H9 (cell line): ENCODE results near the gene BTN3A1. TPM values are rescaled to one million over a fixed set of nuclear protein-coding genes. Genes with fewer than 3 reads are reported as not detected.
"Not testable (repeated sequence)": the region's sequence is repeated elsewhere in the genome, so short reads cannot be mapped to it uniquely, and the experiment has no call there.

Source experiments
- DNase-seq: peaks from one replicate; pipeline ENCODE4 v3.0.0-alpha.2; 2017
- H2AFZ ChIP-seq: one replicate; pipeline ENCODE4 v1.6.1; 2013; ENCODE audit warnings: mild to moderate bottlenecking, low read length, control low read depth, moderate library complexity
- H2AK5ac ChIP-seq: 2 replicates; pipeline ENCODE4 v1.6.1; 2013; ENCODE audit warnings: low read length, control low read depth, mixed read lengths; ENCODE audit not compliant: insufficient read length
- H2BK120ac ChIP-seq: one replicate; pipeline ENCODE4 v1.6.1; 2013; ENCODE audit warnings: low read depth, mild to moderate bottlenecking, low read length, control low read depth, inconsistent platforms; ENCODE audit not compliant: poor library complexity, severe bottlenecking
- H2BK12ac ChIP-seq: 2 replicates; pipeline ENCODE4 v1.6.1; 2013; ENCODE audit warnings: low read length, control low read depth, mixed read lengths, low read depth; ENCODE audit not compliant: insufficient read length
- H2BK15ac ChIP-seq: 2 replicates; pipeline ENCODE4 v1.6.1; 2013; ENCODE audit warnings: low read depth, low read length, control low read depth
- H2BK20ac ChIP-seq: one replicate; pipeline ENCODE4 v1.6.1; 2013; ENCODE audit warnings: low read depth, mild to moderate bottlenecking, low read length, control low read depth, inconsistent platforms; ENCODE audit not compliant: poor library complexity, severe bottlenecking
- H2BK5ac ChIP-seq: 2 replicates; pipeline ENCODE4 v1.6.1; 2013; ENCODE audit warnings: low read length, control low read depth, mixed read lengths; ENCODE audit not compliant: insufficient read length
- H3K14ac ChIP-seq: 2 replicates; pipeline ENCODE4 v1.6.1; 2013; ENCODE audit warnings: low read length, control low read depth; ENCODE audit not compliant: insufficient read depth
- H3K18ac ChIP-seq: 2 replicates; pipeline ENCODE4 v1.6.1; 2013; ENCODE audit warnings: low read depth, mild to moderate bottlenecking, mixed read lengths, low read length, control low read depth; ENCODE audit not compliant: insufficient read length
- H3K23ac ChIP-seq: 2 replicates; pipeline ENCODE4 v1.6.1; 2013; ENCODE audit warnings: low read length, control low read depth, mixed read lengths, low read depth; ENCODE audit not compliant: insufficient read length
- H3K23me2 ChIP-seq: 2 replicates; pipeline ENCODE4 v1.6.1; 2013; ENCODE audit warnings: low read depth, mild to moderate bottlenecking, mixed read lengths, low read length, control low read depth; ENCODE audit not compliant: insufficient read length, poor library complexity, severe bottlenecking
- H3K27ac ChIP-seq: 2 replicates; pipeline ENCODE4 v1.5.1; 2013; ENCODE audit warnings: low read length, control low read depth, mixed read lengths, low read depth; ENCODE audit not compliant: insufficient read length
- H3K27me3 ChIP-seq: 2 replicates; pipeline ENCODE4 v1.6.1; 2013; ENCODE audit warnings: low read length, control low read depth, inconsistent platforms; ENCODE audit not compliant: insufficient read depth
- H3K4ac ChIP-seq: 2 replicates; pipeline ENCODE4 v1.6.1; 2013; ENCODE audit warnings: low read depth, mild to moderate bottlenecking, control low read depth, inconsistent platforms, low read length, moderate library complexity
- H3K4me1 ChIP-seq: 2 replicates; pipeline ENCODE4 v1.6.1; 2013; ENCODE audit warnings: low read length, control low read depth, inconsistent platforms; ENCODE audit not compliant: insufficient read depth
- H3K4me2 ChIP-seq: 2 replicates; pipeline ENCODE4 v1.6.1; 2013; ENCODE audit warnings: low read length, control low read depth, mixed read lengths; ENCODE audit not compliant: insufficient read length, insufficient read depth
- H3K56ac ChIP-seq: 2 replicates; pipeline ENCODE4 v1.6.1; 2013; ENCODE audit warnings: low read depth, mild to moderate bottlenecking, mixed read lengths, low read length, control low read depth; ENCODE audit not compliant: insufficient read length
- H3K79me1 ChIP-seq: 2 replicates; pipeline ENCODE4 v1.6.1; 2013; ENCODE audit warnings: low read depth, mild to moderate bottlenecking, moderate library complexity, low read length, control low read depth, inconsistent platforms; ENCODE audit not compliant: insufficient read depth, poor library complexity, severe bottlenecking
- H3K79me2 ChIP-seq: 2 replicates; pipeline ENCODE4 v1.6.1; 2013; ENCODE audit warnings: low read length, control low read depth, inconsistent platforms; ENCODE audit not compliant: insufficient read depth
- H3K9ac ChIP-seq: 2 replicates; pipeline ENCODE4 v1.6.1; 2013; ENCODE audit warnings: low read length, control low read depth, mixed read lengths; ENCODE audit not compliant: insufficient read length; ENCODE audit errors: extremely low read depth
- H3K9me3 ChIP-seq: one replicate; pipeline ENCODE4 v1.6.1; 2013; ENCODE audit warnings: low read depth, low read length, inconsistent platforms; ENCODE audit not compliant: control insufficient read depth
- H3T11ph ChIP-seq: one replicate; pipeline ENCODE4 v1.6.1; 2013; ENCODE audit warnings: mild to moderate bottlenecking, low read length, control low read depth, inconsistent platforms
- H4K20me1 ChIP-seq: one replicate; pipeline ENCODE4 v1.6.1; 2013; ENCODE audit not compliant: control insufficient read depth, insufficient read length, insufficient read depth
- H4K5ac ChIP-seq: 2 replicates; pipeline ENCODE4 v1.6.1; 2013; ENCODE audit warnings: low read depth, mild to moderate bottlenecking, mixed read lengths, low read length, control low read depth; ENCODE audit not compliant: insufficient read length
- H4K8ac ChIP-seq: replicated peaks from 2 replicates; pipeline ENCODE4 v1.6.1; 2013; ENCODE audit warnings: low read length, control low read depth, mixed read lengths, low read depth; ENCODE audit not compliant: insufficient read length
- H4K91ac ChIP-seq: 2 replicates; pipeline ENCODE4 v1.6.1; 2013; ENCODE audit warnings: low read depth, mild to moderate bottlenecking, moderate library complexity, mixed read lengths, low read length, control low read depth; ENCODE audit not compliant: insufficient read length
- H3K27ac Mint-ChIP-seq, 3 experiments: 2 replicates in 2 of 3; 3 replicates in 1 of 3; pipeline ENCODE4 v1.8.0; 2020 to 2021; ENCODE audit warnings: mixed read lengths in 3 of 3, mild to moderate bottlenecking in 1 of 3, moderate library complexity in 1 of 3
- H3K27me3 Mint-ChIP-seq: 2 replicates; pipeline ENCODE4 v1.8.0; 2021; ENCODE audit warnings: low read depth, mild to moderate bottlenecking, moderate library complexity, mixed read lengths
- H3K36me3 Mint-ChIP-seq, 3 experiments: 2 replicates in 2 of 3; 3 replicates in 1 of 3; pipeline ENCODE4 v1.8.0; 2020 to 2021; ENCODE audit warnings: low read depth in 3 of 3, mixed read lengths in 3 of 3; ENCODE audit not compliant: insufficient read depth in 1 of 3
- H3K4me1 Mint-ChIP-seq, 2 experiments: 2 replicates each; pipeline ENCODE4 v1.8.0; 2020; ENCODE audit warnings: mixed read lengths in 2 of 2
- H3K4me3 Mint-ChIP-seq, 2 experiments: 2 replicates in 1 of 2; 3 replicates in 1 of 2; pipeline ENCODE4 v1.8.0; 2020 to 2021; ENCODE audit warnings: mild to moderate bottlenecking in 2 of 2, mixed read lengths in 2 of 2, moderate library complexity in 1 of 2
- H3K9me3 Mint-ChIP-seq, 2 experiments: 2 replicates in 1 of 2; 3 replicates in 1 of 2; pipeline ENCODE4 v1.8.0; 2020; ENCODE audit warnings: mild to moderate bottlenecking in 2 of 2, mixed read lengths in 2 of 2, moderate library complexity in 1 of 2
- WGBS: extraction: QIAGEN DNeasy Blood & Tissue Kit; methylation state at CpG from one replicate; pipeline ENCODE4 v1.1.7; 2013; ENCODE audit warnings: missing lambda C conversion rate, low lambda C conversion rate, mixed read lengths; ENCODE audit not compliant: insufficient read length; ENCODE audit errors: extremely low coverage; 5-methylcytosine and 5-hydroxymethylcytosine counted together
- total RNA-seq: library from RNA; stranded (reverse); gene quantifications from 2 replicates; pipeline ENCODE4 v1.2.1, GENCODE V29; 2021
- TF ChIP-seq, protein P1 (sequence below): fragments of 200-600 bp; sonication (generic); conservative IDR thresholded peaks from 3 replicates; pipeline ENCODE4 v1.8.0; 2021; ENCODE audit warnings: antibody characterized with exemption, mild to moderate bottlenecking

Gene BTN3A1
- total RNA-seq, 1 experiment from 2014 or later = 2.5 TPM

DNA sequence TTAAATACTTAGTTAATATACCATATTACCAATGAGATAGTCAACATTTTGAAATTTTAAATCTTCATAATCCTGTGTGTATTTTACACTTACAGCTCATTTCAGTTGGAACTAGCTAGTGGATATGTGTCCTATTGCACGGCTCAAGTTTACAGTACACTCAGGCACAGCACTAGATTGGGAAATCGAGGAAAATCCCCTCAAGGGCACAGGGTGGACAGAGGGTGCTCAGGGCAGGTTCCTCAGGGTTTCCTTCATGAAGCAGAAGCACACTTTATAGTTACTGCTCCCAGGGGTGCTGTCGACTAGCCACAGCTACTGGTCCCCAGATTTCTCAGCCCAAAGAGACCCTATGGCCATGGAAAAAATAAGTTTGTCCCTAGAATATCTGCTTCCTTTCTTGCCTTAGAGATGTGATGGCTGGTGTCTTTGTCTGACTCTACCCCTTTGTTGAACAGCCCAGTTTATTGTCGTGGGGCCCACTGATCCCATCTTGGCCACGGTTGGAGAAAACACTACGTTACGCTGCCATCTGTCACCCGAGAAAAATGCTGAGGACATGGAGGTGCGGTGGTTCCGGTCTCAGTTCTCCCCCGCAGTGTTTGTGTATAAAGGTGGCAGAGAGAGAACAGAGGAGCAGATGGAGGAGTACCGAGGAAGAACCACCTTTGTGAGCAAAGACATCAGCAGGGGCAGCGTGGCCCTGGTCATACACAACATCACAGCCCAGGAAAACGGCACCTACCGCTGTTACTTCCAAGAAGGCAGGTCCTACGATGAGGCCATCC, 57.1 kb downstream of the BTN3A1 start:
- peaks cover 15 to 19% of the 10 kb centered on the region in 2 experiments for H3K4me1 Mint-ChIP-seq

DNA sequence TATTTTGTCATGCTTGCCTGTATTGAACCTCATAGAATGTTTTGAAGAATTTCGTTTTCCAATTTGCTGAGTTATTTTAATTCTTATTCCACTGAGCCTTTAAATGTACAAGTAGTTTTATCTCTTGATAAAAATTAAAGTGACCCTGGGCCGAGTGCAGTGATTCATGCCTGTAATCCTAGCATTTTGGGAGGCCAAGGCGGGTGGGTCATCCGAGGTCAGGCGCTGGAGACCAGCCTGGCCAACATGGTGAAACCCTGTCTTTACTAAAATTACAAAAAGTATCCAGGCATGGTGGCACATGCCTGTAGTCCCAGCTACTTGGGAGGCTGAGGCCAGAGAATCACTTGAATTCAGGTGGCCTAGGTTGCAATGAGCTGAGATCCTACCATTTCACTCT, 59.3 kb downstream of the BTN3A1 start:
- not testable (repeated sequence) for H3K27me3 ChIP-seq, H3K27ac ChIP-seq, H2BK12ac ChIP-seq, H4K20me1 ChIP-seq, DNase-seq, H2BK20ac ChIP-seq, H3K4me1 ChIP-seq, H2BK5ac ChIP-seq, H3K23me2 ChIP-seq, H4K8ac ChIP-seq, H3K27ac Mint-ChIP-seq, H3K9me3 ChIP-seq, H3K9me3 Mint-ChIP-seq, H4K5ac ChIP-seq, H3K18ac ChIP-seq, H3K79me1 ChIP-seq, H3K9ac ChIP-seq, H3K14ac ChIP-seq, H3K4me3 Mint-ChIP-seq, H3K23ac ChIP-seq, H3K4ac ChIP-seq, H2BK120ac ChIP-seq, H2BK15ac ChIP-seq, H3T11ph ChIP-seq, H2AK5ac ChIP-seq, H4K91ac ChIP-seq, H3K4me2 ChIP-seq, H3K56ac ChIP-seq, H2AFZ ChIP-seq, H3K27me3 Mint-ChIP-seq, H3K79me2 ChIP-seq
- H3K4me1 Mint-ChIP-seq = peaks cover 15 to 19% of the 10 kb centered on the region in 2 experiments
- H3K36me3 Mint-ChIP-seq = peaks cover 51 to 68% (median 66%) of the 10 kb centered on the region in 3 experiments
- no CpG with 5 or more reads among the region's 5 CpGs for whole genome bisulfite sequencing

More for the DNA sequence above, 57.1 kb downstream of the BTN3A1 start:
- H3K18ac ChIP-seq = no peak overlapping the region
- peaks cover 4% of the 10 kb centered on the region for H3K23me2 ChIP-seq
- Mint-ChIP-seq H3K36me3 (peaks cover 38 to 47% (median 46%) of the 10 kb centered on the region in 3 experiments), H3K27me3 (no peaks in the 10 kb centered on the region), H3K4me3 (peak overlapping the region; percentile 27 to 46), H3K27ac (peak overlapping the region in 1 of 3 experiments; percentile 37; a peak in 1 of 7 replicates), H3K9me3 (no peaks in the 10 kb centered on the region)
- H2BK20ac ChIP-seq = no peak overlapping the region
- no peak overlapping the region for H2BK15ac ChIP-seq
- no peak overlapping the region for H3K4ac ChIP-seq
- TF ChIP-seq, protein P1, sequence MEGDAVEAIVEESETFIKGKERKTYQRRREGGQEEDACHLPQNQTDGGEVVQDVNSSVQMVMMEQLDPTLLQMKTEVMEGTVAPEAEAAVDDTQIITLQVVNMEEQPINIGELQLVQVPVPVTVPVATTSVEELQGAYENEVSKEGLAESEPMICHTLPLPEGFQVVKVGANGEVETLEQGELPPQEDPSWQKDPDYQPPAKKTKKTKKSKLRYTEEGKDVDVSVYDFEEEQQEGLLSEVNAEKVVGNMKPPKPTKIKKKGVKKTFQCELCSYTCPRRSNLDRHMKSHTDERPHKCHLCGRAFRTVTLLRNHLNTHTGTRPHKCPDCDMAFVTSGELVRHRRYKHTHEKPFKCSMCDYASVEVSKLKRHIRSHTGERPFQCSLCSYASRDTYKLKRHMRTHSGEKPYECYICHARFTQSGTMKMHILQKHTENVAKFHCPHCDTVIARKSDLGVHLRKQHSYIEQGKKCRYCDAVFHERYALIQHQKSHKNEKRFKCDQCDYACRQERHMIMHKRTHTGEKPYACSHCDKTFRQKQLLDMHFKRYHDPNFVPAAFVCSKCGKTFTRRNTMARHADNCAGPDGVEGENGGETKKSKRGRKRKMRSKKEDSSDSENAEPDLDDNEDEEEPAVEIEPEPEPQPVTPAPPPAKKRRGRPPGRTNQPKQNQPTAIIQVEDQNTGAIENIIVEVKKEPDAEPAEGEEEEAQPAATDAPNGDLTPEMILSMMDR = no peak
- no peak overlapping the region for H2BK120ac ChIP-seq
- no peak overlapping the region for H2AK5ac ChIP-seq
- no peak overlapping the region for H3K27ac ChIP-seq
- no peaks in the 10 kb centered on the region for H3K9me3 ChIP-seq
- no peak overlapping the region for H3K14ac ChIP-seq
- no peak overlapping the region for H2BK5ac ChIP-seq
- no peak overlapping the region for H3K56ac ChIP-seq
- H3K79me1 ChIP-seq = no peaks in the 10 kb centered on the region
- H3T11ph ChIP-seq = no peak overlapping the region
- no peaks in the 10 kb centered on the region for H3K79me2 ChIP-seq
- no peak overlapping the region for H2BK12ac ChIP-seq
- H3K27me3 ChIP-seq = no peaks in the 10 kb centered on the region
- H3K4me1 ChIP-seq = peaks cover 3% of the 10 kb centered on the region; the same call in 1 of the 2 replicates
- H2AFZ ChIP-seq = no peak overlapping the region
- H3K4me2 ChIP-seq = no peak overlapping the region
- no peak overlapping the region for H4K8ac ChIP-seq
- no peaks in the 10 kb centered on the region for H4K20me1 ChIP-seq
- H3K23ac ChIP-seq = no peak overlapping the region
- no peak for DNase-seq
- H3K9ac ChIP-seq = no peak overlapping the region
- no peak overlapping the region for H4K5ac ChIP-seq
- no CpG with 5 or more reads among the region's 16 CpGs for WGBS
- H4K91ac ChIP-seq = no peak overlapping the region
